Measurements from ENCODE around the gene BDNF.

DNA sequence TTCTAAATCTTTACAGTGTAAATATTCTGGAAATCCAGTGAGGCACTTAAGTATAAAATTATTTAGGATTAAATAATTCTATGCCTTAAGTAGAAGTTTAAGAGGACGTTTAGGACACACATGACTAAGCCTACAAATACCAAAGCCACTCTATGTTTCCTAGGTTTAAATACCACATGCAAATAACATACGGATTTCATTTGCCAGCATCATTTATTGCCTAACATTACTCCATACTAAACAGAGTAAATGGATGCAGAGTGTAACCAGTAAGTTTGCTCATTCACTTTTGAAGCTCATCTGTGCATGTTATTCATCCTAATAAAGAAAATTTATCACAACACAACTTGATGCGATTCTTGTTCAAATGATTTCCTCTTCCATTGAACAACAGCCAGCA, 4.1 kb downstream of the BDNF start:
- TF ChIP-seq POLR2A (IDR thresholded peaks at IDR 0.05; ENCODE audit: low read depth, low read length) (no peak), POLR2AphosphoS5 (IDR thresholded peaks at IDR 0.05; ENCODE audit: insufficient read depth, low read depth, low read length) (no peak), GATA2 (IDR thresholded peaks at IDR 0.05; ENCODE audit: insufficient read depth, insufficient read length, low read depth, low read length) (no peak), EZH2 (IDR thresholded peaks at IDR 0.05; ENCODE audit: borderline replicate concordance, low read depth, low read length, severe bottlenecking) (no peak), FOS (IDR thresholded peaks at IDR 0.05; ENCODE audit: borderline replicate concordance, insufficient read depth, low read length) (no peak)
- TF ChIP-seq, protein P1, sequence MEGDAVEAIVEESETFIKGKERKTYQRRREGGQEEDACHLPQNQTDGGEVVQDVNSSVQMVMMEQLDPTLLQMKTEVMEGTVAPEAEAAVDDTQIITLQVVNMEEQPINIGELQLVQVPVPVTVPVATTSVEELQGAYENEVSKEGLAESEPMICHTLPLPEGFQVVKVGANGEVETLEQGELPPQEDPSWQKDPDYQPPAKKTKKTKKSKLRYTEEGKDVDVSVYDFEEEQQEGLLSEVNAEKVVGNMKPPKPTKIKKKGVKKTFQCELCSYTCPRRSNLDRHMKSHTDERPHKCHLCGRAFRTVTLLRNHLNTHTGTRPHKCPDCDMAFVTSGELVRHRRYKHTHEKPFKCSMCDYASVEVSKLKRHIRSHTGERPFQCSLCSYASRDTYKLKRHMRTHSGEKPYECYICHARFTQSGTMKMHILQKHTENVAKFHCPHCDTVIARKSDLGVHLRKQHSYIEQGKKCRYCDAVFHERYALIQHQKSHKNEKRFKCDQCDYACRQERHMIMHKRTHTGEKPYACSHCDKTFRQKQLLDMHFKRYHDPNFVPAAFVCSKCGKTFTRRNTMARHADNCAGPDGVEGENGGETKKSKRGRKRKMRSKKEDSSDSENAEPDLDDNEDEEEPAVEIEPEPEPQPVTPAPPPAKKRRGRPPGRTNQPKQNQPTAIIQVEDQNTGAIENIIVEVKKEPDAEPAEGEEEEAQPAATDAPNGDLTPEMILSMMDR (IDR thresholded peaks at IDR 0.05; ENCODE audit: extremely low read depth in 1 of 2, insufficient read depth in 1 of 2, low read depth in 1 of 2, low read length in 2 of 2): no peak
- TF ChIP-seq, protein P2, sequence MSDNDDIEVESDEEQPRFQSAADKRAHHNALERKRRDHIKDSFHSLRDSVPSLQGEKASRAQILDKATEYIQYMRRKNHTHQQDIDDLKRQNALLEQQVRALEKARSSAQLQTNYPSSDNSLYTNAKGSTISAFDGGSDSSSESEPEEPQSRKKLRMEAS (IDR thresholded peaks at IDR 0.05; ENCODE audit: insufficient read depth, insufficient read length): no peak

All from endothelial cell of umbilical vein (primary cell).